Measurements from ENCODE around the gene PRPF18. TPM values are rescaled to one million over a fixed set of nuclear protein-coding genes. Genes with fewer than 3 reads are reported as not detected.

The PRPF18 gene
- total RNA-seq, 1 experiment from 2014 or later: 13.4 TPM

GRCh38 chr10:13658264-13658663, 71.5 kb downstream of the PRPF18 start:
- Mint-ChIP-seq H3K27ac (no peak overlapping the region), H3K4me3 (no peak overlapping the region), H3K36me3 (peaks cover 5% of the 10 kb centered on the region; the same call in 1 of the 2 replicates), H3K4me1 (peaks cover 13% of the 10 kb centered on the region), H3K9me3 (no peaks in the 10 kb centered on the region), H3K27me3 (ENCODE audit: low read depth) (no peaks in the 10 kb centered on the region)
- ChIA-PET CTCF (no interaction called here), POLR2A (no interaction called here)
- TF ChIP-seq GABPB1 (CRISPR knock-in tag; IDR thresholded peaks at IDR 0.05) (no peak), NFYB (CRISPR knock-in tag; conservative IDR thresholded peaks at IDR 0.05; ENCODE audit: low read depth) (no peak), ZNF425 (CRISPR knock-in tag; conservative IDR thresholded peaks at IDR 0.05) (no peak), RORB (CRISPR knock-in tag; IDR thresholded peaks at IDR 0.05) (no peak), GRHL2 (CRISPR knock-in tag; IDR thresholded peaks at IDR 0.05; ENCODE audit: insufficient replicate concordance, severe bottlenecking) (no peak), ZNF138 (CRISPR knock-in tag; conservative IDR thresholded peaks at IDR 0.05) (no peak), NFATC4 (CRISPR knock-in tag; IDR thresholded peaks at IDR 0.05) (no peak)
- no peak for DNase-seq (ENCODE audit: low spot score)
- no peak for ATAC-seq

GRCh38 chr10:13658871-13659685, 72.3 kb downstream of the PRPF18 start:
- ChIA-PET POLR2A (no interaction called here), CTCF (interaction anchor here (0.7 to 1.8 kb wide), 11 partner anchors 14 to 175 kb away, joined by 3 to 7 read pairs (median 3); no protein-coding TSS in a partner anchor)
- TF ChIP-seq CREM (CRISPR knock-in tag; IDR thresholded peaks at IDR 0.05): no peak
- TF ChIP-seq PRDM15 (CRISPR knock-in tag; IDR thresholded peaks at IDR 0.05): no peak
- no peak for TF ChIP-seq SMAD3 (CRISPR knock-in tag; IDR thresholded peaks at IDR 0.05; ENCODE audit: borderline replicate concordance)
- TF ChIP-seq SMAD4 (CRISPR knock-in tag; IDR thresholded peaks at IDR 0.05): no peak
- TF ChIP-seq ZNF138 (CRISPR knock-in tag; conservative IDR thresholded peaks at IDR 0.05): no peak
- no peak for TF ChIP-seq ZNF281 (CRISPR knock-in tag; IDR thresholded peaks at IDR 0.05)
- TF ChIP-seq CDX4 (CRISPR knock-in tag; IDR thresholded peaks at IDR 0.05; ENCODE audit: borderline replicate concordance): no peak
- TF ChIP-seq TP53 (CRISPR knock-in tag; IDR thresholded peaks at IDR 0.05): no peak
- no peak for TF ChIP-seq NR1H2 (CRISPR knock-in tag; IDR thresholded peaks at IDR 0.05)
- no peak for TF ChIP-seq E2F1 (CRISPR knock-in tag; IDR thresholded peaks at IDR 0.05)
- no peak for TF ChIP-seq OVOL2 (CRISPR knock-in tag; IDR thresholded peaks at IDR 0.05; ENCODE audit: borderline replicate concordance)
- no peak for TF ChIP-seq ERG (CRISPR knock-in tag; IDR thresholded peaks at IDR 0.05)
- no peak for TF ChIP-seq ZNF425 (CRISPR knock-in tag; conservative IDR thresholded peaks at IDR 0.05)
- TF ChIP-seq ZBTB21 (CRISPR knock-in tag; IDR thresholded peaks at IDR 0.05; ENCODE audit: borderline replicate concordance): no peak

More at GRCh38 chr10:13658871-13659685, 72.3 kb downstream of the PRPF18 start:
- DNase-seq (ENCODE audit: low spot score) (no peak), ATAC-seq (no peak)
- Mint-ChIP-seq H3K27ac (no peak overlapping the region), H3K36me3 (peaks cover 3% of the 10 kb centered on the region; the same call in 1 of the 2 replicates), H3K9me3 (no peaks in the 10 kb centered on the region), H3K4me3 (no peak overlapping the region), H3K4me1 (peaks cover 15% of the 10 kb centered on the region), H3K27me3 (ENCODE audit: low read depth) (no peaks in the 10 kb centered on the region)
